Measurements from ENCODE around the gene TOMM6. TPM values are rescaled to one million over a fixed set of nuclear protein-coding genes. Genes with fewer than 3 reads are reported as not detected.

The TOMM6 gene
- total RNA-seq, 1 experiment from 2014 or later: 197 TPM

- POLR2A ChIA-PET (ENCODE audit: low non-redundant PET): no interaction called here
- no peaks in the 10 kb centered on the region for H3K9me3 ChIP-seq (ENCODE audit: low read depth, low read length, poor library complexity, severe bottlenecking)
- no peaks in the 10 kb centered on the region for H3K4me1 ChIP-seq (ENCODE audit: insufficient read depth, low read length, poor library complexity, severe bottlenecking)
- H3K4me3 ChIP-seq (ENCODE audit: low read depth, low read length, poor library complexity, severe bottlenecking): no peak overlapping the region
- no TSS peak for BruUV-seq (replicated peaks)
- no peak overlapping the region for H3K27ac ChIP-seq (ENCODE audit: low read depth, low read length, poor library complexity, severe bottlenecking)
- no peaks in the 10 kb centered on the region for H3K36me3 ChIP-seq (ENCODE audit: insufficient read depth, low read length, poor library complexity, severe bottlenecking)
- intact Hi-C loops (cut with micrococcal nuclease; ENCODE audit: unreplicated experiment): no loop called here
- no peak for TF ChIP-seq CTCF (conservative IDR thresholded peaks at IDR 0.05; ENCODE audit: low read depth, low read length)
- TF ChIP-seq EZH2 (IDR thresholded peaks at IDR 0.05; ENCODE audit: borderline replicate concordance, low read depth, low read length, poor library complexity, severe bottlenecking): no peak
- DNase-seq (ENCODE audit: low spot score): no peak
- no peaks in the 10 kb centered on the region for H3K27me3 ChIP-seq (replicated peaks; ENCODE audit: insufficient read depth, low read depth, low read length, poor library complexity)
- CTCF ChIA-PET: no interaction called here
Observed at GRCh38 chr6:41746107-41746506, 41.4 kb upstream of the TOMM6 start.

GRCh38 chr6:41747256-41748101 lies 40.0 kb upstream of the TOMM6 start, which contains the start of gene PGC:
TSS of gene PGC (minus strand) at chr6:41747397. CDS start at chr6:41747334, 63 bp downstream.
- no peak for TF ChIP-seq CTCF (conservative IDR thresholded peaks at IDR 0.05; ENCODE audit: low read depth, low read length)
- no peak for TF ChIP-seq EZH2 (IDR thresholded peaks at IDR 0.05; ENCODE audit: borderline replicate concordance, low read depth, low read length, poor library complexity, severe bottlenecking)
- no peak for DNase-seq (ENCODE audit: low spot score)
- no peaks in the 10 kb centered on the region for H3K4me1 ChIP-seq (ENCODE audit: insufficient read depth, low read length, poor library complexity, severe bottlenecking)
- ChIA-PET POLR2A (ENCODE audit: low non-redundant PET) (no interaction called here), CTCF (no interaction called here)
- no peaks in the 10 kb centered on the region for H3K27me3 ChIP-seq (replicated peaks; ENCODE audit: insufficient read depth, low read depth, low read length, poor library complexity)
- no peaks in the 10 kb centered on the region for H3K9me3 ChIP-seq (ENCODE audit: low read depth, low read length, poor library complexity, severe bottlenecking)
- no TSS peak for BruUV-seq (replicated peaks)
- H3K4me3 ChIP-seq (ENCODE audit: low read depth, low read length, poor library complexity, severe bottlenecking): no peak within 1 kb of the TSS
- H3K27ac ChIP-seq (ENCODE audit: low read depth, low read length, poor library complexity, severe bottlenecking): no peak within 1 kb of the TSS
- no peaks in the 10 kb centered on the region for H3K36me3 ChIP-seq (ENCODE audit: insufficient read depth, low read length, poor library complexity, severe bottlenecking)
- intact Hi-C loops (cut with micrococcal nuclease; ENCODE audit: unreplicated experiment): no loop called here

- Histone ChIP-seq H3K27me3 (replicated peaks; ENCODE audit: insufficient read depth, low read depth, low read length, poor library complexity) (no peaks in the 10 kb centered on the region), H3K9me3 (ENCODE audit: low read depth, low read length, poor library complexity, severe bottlenecking) (no peaks in the 10 kb centered on the region), H3K4me3 (ENCODE audit: low read depth, low read length, poor library complexity, severe bottlenecking) (no peak overlapping the region), H3K27ac (ENCODE audit: low read depth, low read length, poor library complexity, severe bottlenecking) (no peak overlapping the region), H3K36me3 (ENCODE audit: insufficient read depth, low read length, poor library complexity, severe bottlenecking) (no peaks in the 10 kb centered on the region), H3K4me1 (ENCODE audit: insufficient read depth, low read length, poor library complexity, severe bottlenecking) (no peaks in the 10 kb centered on the region)
- ChIA-PET CTCF (interaction anchor here (1.2 kb wide), 1 partner anchor 14 kb away, joined by 5 read pairs; no protein-coding TSS in a partner anchor), POLR2A (ENCODE audit: low non-redundant PET) (no interaction called here)
- BruUV-seq (replicated peaks): no TSS peak
- TF ChIP-seq CTCF (conservative IDR thresholded peaks at IDR 0.05; ENCODE audit: low read depth, low read length) (no peak), EZH2 (IDR thresholded peaks at IDR 0.05; ENCODE audit: borderline replicate concordance, low read depth, low read length, poor library complexity, severe bottlenecking) (no peak)
- no peak for DNase-seq (ENCODE audit: low spot score)
- intact Hi-C loops (cut with micrococcal nuclease; ENCODE audit: unreplicated experiment): no loop called here
Observed at GRCh38 chr6:41748102-41748477, 39.4 kb upstream of the TOMM6 start.

All from A673 (cell line).